GM13977 (cell line): ENCODE measurements around the gene KAT2B.

Experiments used
- DNase-seq: peaks from one replicate; pipeline ENCODE4 v3.0.0; 2012; ENCODE audit warnings: low spot score
- CTCF ChIP-seq: IDR thresholded peaks from 2 replicates; pipeline ENCODE4 v1.5.1; 2012; ENCODE audit warnings: mild to moderate bottlenecking, control low read depth; ENCODE audit not compliant: insufficient read depth; ENCODE audit errors: extremely low read depth, missing control alignments
- in situ Hi-C: fragments of 300-500 bp; cut with MboI; formaldehyde crosslinking; loops from one replicate; pipeline ENCODE4 v1.12.0; 2022; ENCODE audit warnings: low sequenced_read_pairs, low pct_unique_long_range_greater_than_20kb, mixed read lengths, inconsistent platforms; ENCODE audit not compliant: unreplicated experiment

Gene KAT2B

GRCh38 chr3:20160230-20160629 is 120.0 kb downstream of the KAT2B start:
- in situ Hi-C loops = no loop called here
- DNase-seq = no peak
- no peak for TF ChIP-seq CTCF

GRCh38 chr3:20161714-20162113 is 121.5 kb downstream of the KAT2B start:
- no peak for TF ChIP-seq CTCF
- in situ Hi-C loops = no loop called here
- DNase-seq = no peak

GRCh38 chr3:20173844-20174410 is 133.7 kb downstream of the KAT2B start:
- in situ Hi-C loops = no loop called here
- no peak for TF ChIP-seq CTCF
- DNase-seq = no peak

- no peak for DNase-seq
- in situ Hi-C loops = no loop called here
- TF ChIP-seq CTCF = no peak
Measured at GRCh38 chr3:20181276-20181675, 141.0 kb downstream of the KAT2B start.

- in situ Hi-C loops = no loop called here
- no peak for DNase-seq
- no peak for TF ChIP-seq CTCF
Measured at GRCh38 chr3:20182206-20182605, 142.0 kb downstream of the KAT2B start.

- TF ChIP-seq CTCF = no peak
- in situ Hi-C loops = no loop called here
- DNase-seq = peak; percentile 22
Measured at GRCh38 chr3:20185331-20185678, 145.1 kb downstream of the KAT2B start.
